ENCODE data around the gene ALDOC. TPM values are rescaled to one million over a fixed set of nuclear protein-coding genes. Genes with fewer than 3 reads are reported as not detected.

ALDOC gene
- total and polyA plus RNA-seq, 2 of the 13 experiments (the other 11 are each of a cell fraction or from before 2014, with no cell fraction given): 15.4 to 60.9 TPM

GRCh38 chr17:28571361-28572122 lies 5.2 kb downstream of the ALDOC start, which contains the start of gene PIGS (continued):
- TF ChIP-seq ZNF441 (CRISPR knock-in tag; IDR thresholded peaks at IDR 0.05; ENCODE audit: borderline replicate concordance) (no peak), ZNF431 (CRISPR knock-in tag; IDR thresholded peaks at IDR 0.05; ENCODE audit: borderline replicate concordance, low read depth) (peak; percentile 46; the same call in 1 of the 2 replicates), MED1 (CRISPR knock-in tag; IDR thresholded peaks at IDR 0.05) (peak; percentile 28), RFX1 (IDR thresholded peaks at IDR 0.05) (no peak), SP2 (CRISPR knock-in tag; IDR thresholded peaks at IDR 0.05) (peak; percentile 87), PAF1 (CRISPR knock-in tag; IDR thresholded peaks at IDR 0.05) (no peak), GPBP1L1 (CRISPR knock-in tag; IDR thresholded peaks at IDR 0.05) (no peak), HNRNPK (IDR thresholded peaks at IDR 0.05; ENCODE audit: low read depth, low read length, poor library complexity, severe bottlenecking) (peak; percentile 78), HNRNPLL (IDR thresholded peaks at IDR 0.05; ENCODE audit: low read depth, low read length, poor library complexity, severe bottlenecking) (peak; percentile 92), STAT6 (CRISPR knock-in tag; IDR thresholded peaks at IDR 0.05; ENCODE audit: borderline replicate concordance) (no peak), SNAPC2 (CRISPR knock-in tag; IDR thresholded peaks at IDR 0.05) (no peak), THAP11 (CRISPR knock-in tag; IDR thresholded peaks at IDR 0.05) (peak; percentile 42; the same call in 1 of the 2 replicates), IKZF5 (CRISPR knock-in tag; IDR thresholded peaks at IDR 0.05) (0 out of 2 replicates have a peak, but pooled peaks have one; percentile 25), ZNF296 (CRISPR knock-in tag; conservative IDR thresholded peaks at IDR 0.05) (no peak), HDAC1 (CRISPR knock-in tag; IDR thresholded peaks at IDR 0.05) (peak; percentile 80; the same call in 1 of the 2 replicates), CERS6 (CRISPR knock-in tag; IDR thresholded peaks at IDR 0.05) (no peak), ZNF562 (CRISPR knock-in tag; IDR thresholded peaks at IDR 0.05; ENCODE audit: borderline replicate concordance) (no peak), PAX8 (CRISPR knock-in tag; IDR thresholded peaks at IDR 0.05; ENCODE audit: borderline replicate concordance) (no peak), ZMYM4 (CRISPR knock-in tag; IDR thresholded peaks at IDR 0.05) (peak; percentile 24; the same call in 1 of the 2 replicates), ZNF512 (CRISPR knock-in tag; IDR thresholded peaks at IDR 0.05) (no peak)
